H1 (cell line): ENCODE results near the gene KCNMA1.

Experiments
- EP300 ChIP-seq, 2 experiments: IDR thresholded peaks; 1 replicate in 1 of 2; 2 replicates in 1 of 2; pipeline ENCODE4 v1.6.1; 2011 to 2012; ENCODE audit warnings: low read depth in 2 of 2, low read length in 2 of 2, mild to moderate bottlenecking in 2 of 2, borderline replicate concordance in 1 of 2, inconsistent platforms in 1 of 2, moderate library complexity in 1 of 2
- GTF2F1 ChIP-seq: IDR thresholded peaks from 2 replicates; pipeline ENCODE4 v1.6.1; 2012; ENCODE audit warnings: low read depth, low read length, improper control_type of control experiment, borderline replicate concordance
- JUND ChIP-seq: IDR thresholded peaks from 2 replicates; pipeline ENCODE4 v1.6.1; 2011; ENCODE audit warnings: mild to moderate bottlenecking, improper control_type of control experiment, low read length
- NRF1 ChIP-seq: IDR thresholded peaks from 2 replicates; pipeline ENCODE4 v1.6.1; 2011; ENCODE audit warnings: mild to moderate bottlenecking, low read depth, low read length, improper control_type of control experiment
- POLR2A ChIP-seq, 2 experiments: IDR thresholded peaks; 1 replicate in 1 of 2; 2 replicates in 1 of 2; pipeline ENCODE4 v1.6.1; 2011; ENCODE audit warnings: low read depth in 2 of 2, low read length in 2 of 2, mild to moderate bottlenecking in 2 of 2; ENCODE audit errors: control extremely low read depth in 1 of 2
- POLR2AphosphoS5 ChIP-seq: IDR thresholded peaks from 2 replicates; pipeline ENCODE4 v1.6.1; 2011; ENCODE audit warnings: low read depth, low read length
- RFX5 ChIP-seq: IDR thresholded peaks from 2 replicates; pipeline ENCODE4 v1.6.1; 2011; ENCODE audit warnings: low read depth, low read length, improper control_type of control experiment, borderline replicate concordance
- TF ChIP-seq, protein P1 (sequence below), 3 experiments: IDR thresholded peaks; 1 replicate in 2 of 3; 2 replicates in 1 of 3; pipeline versions ENCODE4 v1.5.1 to v1.6.1; 2011; ENCODE audit warnings: low read length in 3 of 3, mild to moderate bottlenecking in 3 of 3, inconsistent platforms in 2 of 3, low read depth in 1 of 3, moderate library complexity in 1 of 3; ENCODE audit not compliant: insufficient read depth in 1 of 3; ENCODE audit errors: control extremely low read depth in 1 of 3
- TF ChIP-seq, protein P2 (sequence below): IDR thresholded peaks from 2 replicates; pipeline ENCODE4 v1.6.1; 2012; ENCODE audit warnings: inconsistent platforms
- TF ChIP-seq, protein P3 (sequence below): IDR thresholded peaks from 2 replicates; pipeline ENCODE4 v1.6.1; 2012; ENCODE audit warnings: inconsistent platforms

DNA sequence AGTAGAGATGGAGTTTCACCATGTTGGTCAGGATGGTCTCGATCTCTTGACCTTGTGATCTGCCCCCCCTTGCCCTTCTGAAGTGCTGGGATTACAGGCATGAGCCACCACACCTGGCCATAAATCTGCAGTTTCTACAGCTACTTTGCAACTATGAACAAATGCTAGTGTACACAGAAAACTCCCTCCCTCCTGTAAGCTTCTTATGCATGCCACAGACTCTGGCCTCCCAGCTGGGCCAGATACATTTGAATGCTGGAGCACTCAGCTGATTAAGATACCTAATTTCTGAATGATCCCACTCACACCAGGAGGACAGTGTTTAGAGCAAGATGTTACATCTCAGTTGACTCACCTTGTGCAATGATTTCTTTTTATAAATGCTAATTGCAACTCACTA lies 486.2 kb downstream of the KCNMA1 start:
- TF ChIP-seq, protein P1, sequence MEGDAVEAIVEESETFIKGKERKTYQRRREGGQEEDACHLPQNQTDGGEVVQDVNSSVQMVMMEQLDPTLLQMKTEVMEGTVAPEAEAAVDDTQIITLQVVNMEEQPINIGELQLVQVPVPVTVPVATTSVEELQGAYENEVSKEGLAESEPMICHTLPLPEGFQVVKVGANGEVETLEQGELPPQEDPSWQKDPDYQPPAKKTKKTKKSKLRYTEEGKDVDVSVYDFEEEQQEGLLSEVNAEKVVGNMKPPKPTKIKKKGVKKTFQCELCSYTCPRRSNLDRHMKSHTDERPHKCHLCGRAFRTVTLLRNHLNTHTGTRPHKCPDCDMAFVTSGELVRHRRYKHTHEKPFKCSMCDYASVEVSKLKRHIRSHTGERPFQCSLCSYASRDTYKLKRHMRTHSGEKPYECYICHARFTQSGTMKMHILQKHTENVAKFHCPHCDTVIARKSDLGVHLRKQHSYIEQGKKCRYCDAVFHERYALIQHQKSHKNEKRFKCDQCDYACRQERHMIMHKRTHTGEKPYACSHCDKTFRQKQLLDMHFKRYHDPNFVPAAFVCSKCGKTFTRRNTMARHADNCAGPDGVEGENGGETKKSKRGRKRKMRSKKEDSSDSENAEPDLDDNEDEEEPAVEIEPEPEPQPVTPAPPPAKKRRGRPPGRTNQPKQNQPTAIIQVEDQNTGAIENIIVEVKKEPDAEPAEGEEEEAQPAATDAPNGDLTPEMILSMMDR (IDR thresholded peaks at IDR 0.05; ENCODE audit: control extremely low read depth in 1 of 3, insufficient read depth in 1 of 3, low read depth in 1 of 3, low read length in 3 of 3), result no peak
- TF ChIP-seq, protein P2, sequence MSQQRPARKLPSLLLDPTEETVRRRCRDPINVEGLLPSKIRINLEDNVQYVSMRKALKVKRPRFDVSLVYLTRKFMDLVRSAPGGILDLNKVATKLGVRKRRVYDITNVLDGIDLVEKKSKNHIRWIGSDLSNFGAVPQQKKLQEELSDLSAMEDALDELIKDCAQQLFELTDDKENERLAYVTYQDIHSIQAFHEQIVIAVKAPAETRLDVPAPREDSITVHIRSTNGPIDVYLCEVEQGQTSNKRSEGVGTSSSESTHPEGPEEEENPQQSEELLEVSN, result no peak
- TF ChIP-seq GTF2F1 (no peak), POLR2AphosphoS5 (no peak), POLR2A (IDR thresholded peaks at IDR 0.05; ENCODE audit: control extremely low read depth in 1 of 2, low read depth in 2 of 2, low read length in 2 of 2) (no peak), EP300 (IDR thresholded peaks at IDR 0.05; ENCODE audit: borderline replicate concordance in 1 of 2, low read depth in 2 of 2, low read length in 2 of 2) (no peak), JUND (no peak), RFX5 (no peak), NRF1 (no peak)
- TF ChIP-seq, protein P3, sequence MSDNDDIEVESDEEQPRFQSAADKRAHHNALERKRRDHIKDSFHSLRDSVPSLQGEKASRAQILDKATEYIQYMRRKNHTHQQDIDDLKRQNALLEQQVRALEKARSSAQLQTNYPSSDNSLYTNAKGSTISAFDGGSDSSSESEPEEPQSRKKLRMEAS, result no peak
